Left renal cortex interstitium (tissue), 4 donors: ENCODE results near the gene MFAP4. TPM values are rescaled to one million over a fixed set of nuclear protein-coding genes. Genes with fewer than 3 reads are reported as not detected.

ENCODE experiments used
- DNase-seq, 4 donors: peaks; one replicate each; pipeline ENCODE4 v3.0.0-alpha.2; 2013; ENCODE audit warnings: low read depth in 4 of 4, low spot score in 2 of 4, missing footprints in 1 of 4
- polyA plus RNA-seq, 4 donors: library from polyadenylated mRNA; unstranded; fragments of 120-200 nt; gene quantifications; one replicate each; pipeline ENCODE4 v1.2.1, GENCODE V29; 2013; ENCODE audit not compliant: insufficient read length in 4 of 4

Gene MFAP4
- polyA plus RNA-seq, 4 donors = 147 to 349 (median 244) TPM

GRCh38 chr17:19338031-19338990, 48.7 kb downstream of the MFAP4 start:
- no peak for DNase-seq

GRCh38 chr17:19337712-19338023, 49.3 kb downstream of the MFAP4 start:
- no peak for DNase-seq

GRCh38 chr17:19336938-19337711, 49.9 kb downstream of the MFAP4 start:
- DNase-seq = no peak

- no peak for DNase-seq
Measured at GRCh38 chr17:19335951-19336631, 50.9 kb downstream of the MFAP4 start.

- DNase-seq = no peak
Measured at GRCh38 chr17:19334331-19334730, 52.7 kb downstream of the MFAP4 start.

- DNase-seq = no peak
Measured at GRCh38 chr17:19333736-19334290, 53.2 kb downstream of the MFAP4 start.

Other genes starting within 250 kb of the MFAP4 start
- 10 to 100 TPM; 45.2 to 52.9 (median 47.5) TPM for gene EPN2, start 149.8 kb downstream of the MFAP4 start, polyA plus RNA-seq
- gene B9D1, start 24.5 kb downstream of the MFAP4 start, polyA plus RNA-seq = 10 to 100 TPM; 32.3 to 51.0 (median 42.9) TPM
- 10 to 100 TPM; 21.5 to 31.2 (median 25.0) TPM for gene MAPK7, start 8.7 kb downstream of the MFAP4 start, polyA plus RNA-seq
- gene RNF112, start 24.0 kb upstream of the MFAP4 start, polyA plus RNA-seq = 1 to 10 TPM in 3 of 4 donors, under 1 TPM in 1; 0.96 to 1.7 (median 1.1) TPM
- gene SLC47A1, start 146.7 kb upstream of the MFAP4 start, polyA plus RNA-seq = 10 to 100 TPM; 16.6 to 27.3 (median 21.5) TPM